Small intestine (tissue), 7 donors: ENCODE results near the gene PDZD4. TPM values are rescaled to one million over a fixed set of nuclear protein-coding genes. Genes with fewer than 3 reads are reported as not detected.

Experiments used
- DNase-seq, 2 donors: peaks; one replicate each; pipeline versions ENCODE4 v3.0.0 to v3.0.0-alpha.2; 2013
- FAIRE-seq: peaks from 2 replicates; lab custom pipeline; 2012; peaks lifted over from hg19 to GRCh38; lab: Jason Lieb, UNC
- H3K27ac ChIP-seq, 3 donors: one replicate each; pipeline ENCODE4 v1.5.1; 2013; ENCODE audit warnings: low read length in 2 of 3, mild to moderate bottlenecking in 2 of 3, control low read depth in 1 of 3, inconsistent platforms in 1 of 3, low read depth in 1 of 3, moderate library complexity in 1 of 3
- H3K27me3 ChIP-seq, 3 donors: one replicate each; pipeline ENCODE4 v1.6.1; 2013; ENCODE audit warnings: low read length in 3 of 3, inconsistent platforms in 1 of 3; ENCODE audit not compliant: control insufficient read depth in 3 of 3, insufficient read depth in 3 of 3
- H3K36me3 ChIP-seq, 3 donors: one replicate each; pipeline ENCODE4 v1.6.1; 2013; ENCODE audit warnings: low read length in 3 of 3, inconsistent platforms in 1 of 3, low read depth in 1 of 3, mild to moderate bottlenecking in 1 of 3, moderate library complexity in 1 of 3; ENCODE audit not compliant: control insufficient read depth in 3 of 3, insufficient read depth in 2 of 3
- H3K4me1 ChIP-seq, 3 donors: one replicate each; pipeline ENCODE4 v1.6.1; 2013; ENCODE audit warnings: low read length in 2 of 3, inconsistent platforms in 1 of 3, low read depth in 1 of 3, mild to moderate bottlenecking in 1 of 3, moderate library complexity in 1 of 3; ENCODE audit not compliant: control insufficient read depth in 3 of 3, insufficient read depth in 2 of 3
- H3K4me3 ChIP-seq, 3 donors: one replicate each; pipeline ENCODE4 v1.5.1; 2013; ENCODE audit warnings: low read length in 3 of 3, control low read depth in 1 of 3, inconsistent platforms in 1 of 3, low read depth in 1 of 3, mild to moderate bottlenecking in 1 of 3, moderate library complexity in 1 of 3
- H3K9me3 ChIP-seq, 2 donors: one replicate each; pipeline ENCODE4 v1.6.1; 2013; ENCODE audit warnings: low read depth in 1 of 2, low read length in 1 of 2; ENCODE audit not compliant: control insufficient read depth in 2 of 2, insufficient read depth in 1 of 2
- WGBS, 3 donors: extraction: QIAGEN DNeasy Blood & Tissue Kit; methylation state at CpG; one replicate each; pipeline ENCODE4 v1.1.7; 2013; 5-methylcytosine and 5-hydroxymethylcytosine counted together
- polyA plus RNA-seq, 4 donors: library from polyadenylated mRNA; stranded (reverse) in 3 of 4; unstranded in 1 of 4; fragments of 200-250 nt in 3 of 4; fragments of 120-200 nt in 1 of 4; gene quantifications; one replicate each; pipeline versions ENCODE4 v1.2.1 to v1.2.3, GENCODE V29; 2013
- donor health status: healthy with polysubstance abuse.
- donor health status: control.
- donor health status: control.
- donor health status: Bipolar disorder and iron deficiency.
- donor health status: healthy.

The PDZD4 gene
- polyA plus RNA-seq, 4 donors: 0.22 to 11.5 (median 2.4) TPM

DNA sequence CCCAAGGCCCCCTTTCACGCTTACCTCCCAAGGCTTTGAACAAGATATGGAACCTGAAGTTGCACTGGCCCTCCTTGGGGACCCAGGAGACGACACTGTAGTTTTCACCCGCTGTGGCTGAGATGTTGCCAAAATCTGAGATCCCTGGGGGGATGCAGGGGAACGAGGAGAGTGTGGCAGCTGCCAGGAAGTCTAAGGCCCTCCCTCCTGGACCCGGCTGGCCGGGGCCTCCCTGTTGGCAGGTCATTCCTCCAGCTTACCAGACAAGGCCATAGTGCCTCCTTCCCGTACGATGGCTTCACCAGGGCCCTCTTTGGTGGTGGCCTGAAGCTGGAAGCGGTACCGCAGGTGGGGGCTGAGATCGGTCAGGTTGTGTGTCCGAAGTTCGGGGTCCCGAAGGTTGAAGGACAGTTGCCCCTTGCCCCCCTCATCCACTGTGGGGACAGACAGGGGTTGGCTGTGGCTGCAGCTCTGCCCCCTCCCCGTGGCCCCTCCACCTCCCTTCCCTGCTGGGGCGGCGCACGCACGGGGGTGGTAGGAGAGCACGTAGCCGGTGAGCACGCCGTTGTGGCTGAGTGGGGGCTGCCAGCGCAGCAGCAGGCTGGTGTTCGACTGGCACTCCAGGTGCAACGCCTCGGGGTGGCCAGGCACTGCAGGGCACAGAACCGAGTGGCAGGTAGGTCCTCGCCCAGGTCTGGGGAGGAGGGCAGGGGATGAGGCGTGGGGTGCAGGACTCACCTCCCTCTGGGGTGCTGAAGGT lies 34.4 kb upstream of the PDZD4 start:
- FAIRE-seq (no peak), DNase-seq (no peak)
- Histone ChIP-seq H3K27me3 (peaks cover 0 to 13% (median 0%) of the 10 kb centered on the region in 3 donors), H3K4me3 (no peak overlapping the region), H3K4me1 (no peaks in the 10 kb centered on the region), H3K27ac (no peak overlapping the region), H3K9me3 (no peaks in the 10 kb centered on the region), H3K36me3 (no peaks in the 10 kb centered on the region)
- WGBS, 3 donors: 84 to 86% (median 85%) methylated on average over 16 to 30 of the region's 30 CpGs

DNA sequence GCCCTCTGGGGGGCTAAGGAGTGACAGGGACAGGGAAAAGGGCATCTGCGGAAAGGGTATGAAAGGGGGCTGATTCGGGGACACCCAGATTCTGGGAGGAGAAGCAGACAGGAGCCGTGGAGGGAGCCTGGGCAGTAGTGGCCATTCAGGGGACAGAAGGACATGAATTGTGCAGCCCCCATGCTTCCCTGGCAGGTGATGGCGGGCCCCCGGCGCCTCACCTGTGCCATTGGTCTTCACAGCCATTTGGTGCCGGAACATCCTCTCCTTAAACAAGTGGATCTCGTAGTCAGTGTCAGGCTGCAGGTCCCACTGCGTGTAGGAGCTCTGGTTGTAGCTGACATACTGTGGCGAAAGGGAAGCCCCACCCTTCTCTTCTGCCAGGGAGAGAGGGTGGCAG lies 33.8 kb upstream of the PDZD4 start:
- DNase-seq: no peak

GRCh38 chrX:153863251-153863991 lies 33.1 kb upstream of the PDZD4 start:
- 61 to 67% (median 61%) methylated on average over 23 to 28 of the region's 28 CpGs for WGBS, 3 donors
- H3K36me3 ChIP-seq: no peaks in the 10 kb centered on the region
- no peaks in the 10 kb centered on the region for H3K4me1 ChIP-seq
- no peak overlapping the region for H3K27ac ChIP-seq
- no peak overlapping the region for H3K4me3 ChIP-seq
- peaks cover 0 to 13% (median 0%) of the 10 kb centered on the region in 3 donors for H3K27me3 ChIP-seq
- no peak for FAIRE-seq
- DNase-seq: no peak
- no peaks in the 10 kb centered on the region for H3K9me3 ChIP-seq

More for the DNA sequence above, 33.8 kb upstream of the PDZD4 start:
- Histone ChIP-seq H3K4me3 (no peak overlapping the region), H3K27ac (no peak overlapping the region), H3K27me3 (peaks cover 0 to 13% (median 0%) of the 10 kb centered on the region in 3 donors), H3K4me1 (no peaks in the 10 kb centered on the region), H3K36me3 (no peaks in the 10 kb centered on the region), H3K9me3 (no peaks in the 10 kb centered on the region)
- FAIRE-seq: no peak
- WGBS, 3 donors: 79 to 95% (median 85%) methylated on average over 9 to 10 of the region's 10 CpGs

DNA sequence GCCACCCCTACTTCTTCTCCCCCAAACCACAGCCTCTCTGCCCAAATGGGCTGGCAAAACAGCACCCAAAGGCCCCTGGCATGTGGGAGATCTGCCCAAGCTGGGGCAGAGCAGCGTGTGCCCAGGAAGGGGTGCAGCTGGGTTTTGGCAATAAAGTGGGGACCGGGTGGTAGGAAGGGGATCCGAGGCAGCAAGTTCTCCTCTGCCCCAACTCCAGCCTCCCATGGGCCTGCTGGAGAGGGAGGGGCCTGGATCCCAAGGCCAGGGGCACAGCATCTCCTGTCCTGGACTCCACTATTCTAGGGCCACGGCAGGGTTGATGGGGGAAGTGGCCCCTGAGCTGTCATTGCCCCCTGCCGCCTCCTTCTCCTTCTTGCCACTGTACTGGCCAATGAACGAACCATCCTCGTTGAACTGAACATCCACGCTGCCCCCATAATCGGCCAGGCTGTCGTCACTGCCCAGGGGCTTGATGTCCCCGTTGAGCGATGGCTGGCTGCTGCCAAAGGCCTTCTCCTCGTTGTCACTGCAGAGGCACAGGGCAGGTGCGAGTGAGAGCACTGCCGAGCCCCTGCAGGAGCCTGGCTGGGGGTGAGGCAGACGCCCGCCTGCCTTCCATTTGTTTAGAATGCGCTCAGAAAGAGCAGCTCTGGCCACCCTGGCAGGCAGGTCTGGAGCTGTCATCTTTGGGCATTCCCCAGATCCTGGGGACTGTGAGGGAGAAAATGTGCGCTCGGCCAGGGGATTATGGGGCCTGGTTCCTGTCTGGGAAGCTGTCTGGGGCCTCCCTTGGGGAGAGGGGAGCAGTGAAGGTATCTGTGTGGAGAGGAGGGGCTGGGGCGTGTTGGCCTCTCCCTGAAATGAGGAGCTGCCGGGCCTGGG lies 32.3 kb upstream of the PDZD4 start:
- Histone ChIP-seq H3K4me1 (no peaks in the 10 kb centered on the region), H3K27ac (no peak overlapping the region), H3K4me3 (no peak overlapping the region), H3K36me3 (no peaks in the 10 kb centered on the region), H3K9me3 (no peaks in the 10 kb centered on the region), H3K27me3 (peaks cover 0 to 13% (median 0%) of the 10 kb centered on the region in 3 donors)
- no peak for FAIRE-seq
- no peak for DNase-seq
- 55 to 72% (median 61%) methylated on average over 17 to 22 of the region's 22 CpGs for WGBS, 3 donors

- Histone ChIP-seq H3K9me3 (no peaks in the 10 kb centered on the region), H3K4me3 (no peak overlapping the region), H3K27me3 (peaks cover 0 to 13% (median 0%) of the 10 kb centered on the region in 3 donors), H3K4me1 (no peaks in the 10 kb centered on the region), H3K27ac (no peak overlapping the region), H3K36me3 (no peaks in the 10 kb centered on the region)
- DNase-seq: no peak
- 50 to 67% (median 57%) methylated on average over 12 to 21 of the region's 21 CpGs for WGBS, 3 donors
- no peak for FAIRE-seq
Observed at GRCh38 chrX:153861733-153862310, 31.5 kb upstream of the PDZD4 start.

DNA sequence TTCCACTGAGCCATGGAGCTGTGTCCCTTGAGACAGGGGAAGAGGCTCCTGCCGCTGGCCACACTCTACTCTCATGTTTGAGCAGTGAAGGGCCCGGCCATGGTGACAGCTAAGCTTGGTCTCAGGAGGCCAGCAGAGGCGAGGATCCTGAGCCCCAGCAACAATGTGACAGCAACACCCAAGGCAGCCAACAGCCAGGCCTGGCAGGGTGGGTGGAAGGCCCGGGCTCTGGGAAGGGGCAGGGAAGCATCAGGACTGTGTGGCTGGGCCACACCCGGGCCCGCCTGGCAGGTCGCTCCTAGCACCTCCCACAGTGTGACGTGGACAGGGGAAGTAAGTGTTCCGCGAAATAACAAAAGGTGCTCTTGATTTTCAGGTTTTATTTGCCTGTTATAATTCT lies 30.8 kb upstream of the PDZD4 start:
- no peak overlapping the region for H3K4me3 ChIP-seq
- no peak for FAIRE-seq
- DNase-seq: peak in 1 of 2 donors; percentile 14

GRCh38 chrX:153857348-153857903 lies 27.1 kb upstream of the PDZD4 start:
- 77 to 79% (median 79%) methylated on average over 2 of the region's 2 CpGs for WGBS, 3 donors
- no peak for FAIRE-seq
- no peak overlapping the region for H3K4me3 ChIP-seq
- H3K9me3 ChIP-seq: no peaks in the 10 kb centered on the region
- H3K27ac ChIP-seq: no peak overlapping the region
- no peak for DNase-seq
- H3K4me1 ChIP-seq: no peaks in the 10 kb centered on the region
- no peaks in the 10 kb centered on the region for H3K36me3 ChIP-seq
- peaks cover 0 to 4% (median 2%) of the 10 kb centered on the region in 3 donors for H3K27me3 ChIP-seq

More for the DNA sequence above, 30.8 kb upstream of the PDZD4 start:
- H3K27ac ChIP-seq: no peak overlapping the region
- H3K9me3 ChIP-seq: no peaks in the 10 kb centered on the region
- peaks cover 0 to 13% (median 0%) of the 10 kb centered on the region in 3 donors for H3K27me3 ChIP-seq
- no peaks in the 10 kb centered on the region for H3K4me1 ChIP-seq
- no peaks in the 10 kb centered on the region for H3K36me3 ChIP-seq
- 37 to 64% (median 60%) methylated on average over 9 to 10 of the region's 10 CpGs for WGBS, 3 donors
